HG03045 (cell line): Measurements from ENCODE around the gene SMTN.
"Not testable (repeated sequence)": the region's sequence is repeated elsewhere in the genome, so short reads cannot be mapped to it uniquely, and the experiment has no call there.

Experiments used
- ATAC-seq: cut with Tn5 transposase; IDR thresholded peaks from one replicate; pipeline ENCODE4 v1.9.1; 2021; ENCODE audit warnings: mild to moderate bottlenecking, moderate library complexity; ENCODE audit not compliant: unreplicated experiment

Gene SMTN

GRCh38 chr22:31103111-31103510, 22.0 kb downstream of the SMTN start:
- ATAC-seq = no peak

- no peak for ATAC-seq
Measured at GRCh38 chr22:31103899-31104694, 23.0 kb downstream of the SMTN start.

DNA sequence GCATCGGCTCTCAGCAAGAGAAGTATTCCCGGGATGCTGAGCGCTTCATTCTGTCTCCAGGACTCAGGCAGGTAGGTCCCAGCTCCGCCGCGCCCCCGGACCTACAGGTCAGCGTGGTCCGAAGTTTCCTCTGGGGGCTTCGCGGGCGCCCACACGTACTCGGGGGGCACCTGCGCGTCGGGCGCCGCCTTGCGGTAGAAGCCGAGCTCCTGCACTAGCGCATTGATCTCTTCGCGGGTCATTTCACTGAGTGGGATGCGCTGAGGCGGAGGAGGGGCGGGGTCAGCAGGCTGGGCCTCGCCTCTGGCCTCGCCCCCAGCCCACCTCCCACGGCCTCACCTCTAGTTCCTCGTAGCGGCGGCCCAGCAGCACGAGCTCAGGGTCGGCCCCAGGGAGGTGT, 23.8 kb downstream of the SMTN start:
- ATAC-seq = no peak

DNA sequence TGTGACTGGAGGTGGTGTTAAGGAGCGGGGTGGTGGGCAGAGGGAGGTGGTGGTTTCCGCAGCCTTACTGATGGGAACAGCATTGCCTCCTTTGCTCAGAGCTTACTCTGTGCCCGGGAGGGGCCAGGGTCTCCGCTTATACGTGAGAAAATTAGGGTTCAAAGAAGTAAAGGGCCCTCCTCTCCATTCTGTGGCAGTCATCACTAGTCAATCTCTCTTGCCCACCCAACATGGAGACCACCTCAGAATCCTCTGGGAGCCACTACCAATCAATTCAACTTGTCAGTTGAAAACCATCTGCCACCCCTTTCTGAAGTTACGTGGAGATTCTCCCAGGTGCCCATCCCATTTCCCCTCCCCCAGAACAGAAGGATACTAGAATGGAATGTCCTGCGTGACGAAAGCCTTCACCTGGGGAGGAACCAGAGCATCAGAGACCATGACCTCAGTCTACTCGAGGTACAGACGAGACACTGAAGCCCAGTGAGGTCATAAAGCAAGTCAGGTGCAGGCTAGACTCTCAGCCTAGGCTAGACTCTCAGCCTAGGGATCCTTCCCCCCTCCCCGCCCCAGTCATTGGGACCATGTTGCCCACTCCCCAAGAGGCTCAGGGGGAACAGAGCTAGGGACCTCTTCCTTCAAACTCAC, 24.3 kb downstream of the SMTN start:
- no peak for ATAC-seq

- no peak for ATAC-seq
Measured at GRCh38 chr22:31106001-31106571, 25.0 kb downstream of the SMTN start.

- no peak for ATAC-seq
Measured at GRCh38 chr22:31106731-31107177, 25.6 kb downstream of the SMTN start.

GRCh38 chr22:31107178-31107893, 26.2 kb downstream of the SMTN start, which contains the start of gene SELENOM:
Gene SELENOM, minus strand, starts transcription at chr22:31107568. Its CDS starts 63 bp downstream, at chr22:31107505.
- peak; percentile 90 for ATAC-seq

GRCh38 chr22:31107894-31108218, 26.7 kb downstream of the SMTN start:
- peak; percentile 31 for ATAC-seq

GRCh38 chr22:31112547-31113091, 31.5 kb downstream of the SMTN start:
- not testable (repeated sequence) for ATAC-seq

- no peak for ATAC-seq
Measured at GRCh38 chr22:31118046-31118820, 37.1 kb downstream of the SMTN start.

DNA sequence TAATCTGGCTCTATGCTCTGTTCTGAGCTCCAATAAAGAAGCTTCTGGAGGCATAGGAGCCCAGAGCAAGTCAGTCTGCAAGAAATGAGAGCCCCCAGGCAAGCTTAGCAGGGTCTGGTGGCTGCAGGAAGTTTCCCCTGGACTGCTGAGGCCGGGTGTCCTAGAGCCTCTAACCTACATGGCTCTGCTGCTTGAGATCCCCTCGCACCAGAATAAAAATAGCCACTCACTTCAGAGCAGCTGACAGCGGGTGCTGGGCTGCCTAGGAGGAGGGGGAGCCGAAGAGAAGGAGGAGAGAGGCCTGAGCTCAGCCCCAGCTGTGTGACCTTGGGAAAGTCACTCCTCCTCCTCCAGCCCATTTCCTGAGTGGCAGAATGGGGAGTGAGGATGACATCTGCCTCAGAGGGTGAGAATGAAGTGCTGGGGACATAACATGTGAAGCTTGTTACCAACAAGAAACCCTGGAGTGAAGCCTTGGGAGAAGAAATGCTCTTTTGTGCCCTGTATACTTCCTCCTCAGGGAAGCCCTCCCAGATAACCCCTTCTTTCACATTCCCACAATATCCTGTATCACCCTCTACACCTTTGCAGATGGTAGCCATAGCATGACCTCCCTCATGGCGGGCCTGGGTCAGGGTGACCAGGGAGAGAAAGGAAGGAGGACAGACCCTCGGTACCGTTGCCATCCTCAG, 38.1 kb downstream of the SMTN start:
- no peak for ATAC-seq

DNA sequence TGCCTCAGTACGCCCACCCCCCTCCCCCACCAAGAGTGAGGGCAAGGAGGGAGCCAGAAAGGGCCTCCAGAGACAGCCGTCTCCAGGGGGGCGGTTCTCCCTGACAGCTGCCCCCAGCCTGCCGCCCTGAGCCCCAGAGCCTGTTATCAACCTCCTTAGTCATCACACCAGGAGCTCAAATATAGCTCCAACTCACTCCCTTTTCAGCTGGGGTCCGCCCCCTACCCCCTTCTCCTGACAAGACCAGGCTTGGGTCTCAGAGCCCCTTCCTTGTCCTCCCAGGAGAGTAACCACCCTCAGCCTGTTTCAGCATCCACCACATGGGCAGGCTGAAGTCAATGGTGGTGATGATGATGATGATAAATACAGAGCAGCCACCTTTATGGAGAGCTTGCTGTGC, 39.1 kb downstream of the SMTN start:
- ATAC-seq = no peak

DNA sequence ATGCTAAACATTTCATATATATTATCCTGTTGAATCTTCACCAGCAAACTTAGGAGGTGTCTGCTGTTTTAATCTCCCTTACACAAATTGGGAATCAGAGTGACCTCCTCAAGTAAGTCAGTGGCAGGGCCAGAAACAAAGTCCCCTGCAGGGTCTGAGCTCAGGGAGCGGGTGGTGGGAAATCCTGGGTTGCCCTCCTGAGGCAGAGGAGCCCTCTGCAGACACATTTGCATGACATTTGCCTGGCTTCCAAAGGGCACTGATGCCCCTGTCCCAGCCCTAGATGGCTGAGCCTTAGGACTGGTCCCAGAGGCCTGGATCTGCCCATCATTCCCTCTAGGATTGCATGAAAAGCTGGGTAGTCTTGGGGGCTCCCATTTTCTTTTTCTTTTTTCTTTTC, 39.5 kb downstream of the SMTN start:
- no peak for ATAC-seq

DNA sequence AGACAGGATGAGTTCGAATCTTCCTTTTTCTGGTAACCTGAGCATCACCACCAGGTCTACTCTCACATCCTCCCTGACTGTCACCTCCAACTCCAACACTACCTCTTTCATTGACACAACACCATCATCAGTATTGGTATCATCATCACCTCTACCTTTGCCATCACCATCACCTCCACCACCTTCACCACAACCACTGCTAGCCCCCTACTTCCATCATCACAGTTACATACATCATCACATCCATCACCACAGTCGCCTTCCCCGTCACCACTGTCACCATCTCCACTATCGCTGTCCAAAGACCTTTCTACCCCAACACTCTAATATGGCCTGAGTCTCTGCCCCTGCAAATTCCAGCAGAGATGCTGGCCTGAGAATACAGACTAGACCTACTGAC, 40.3 kb downstream of the SMTN start:
- no peak for ATAC-seq

GRCh38 chr22:31122196-31122531, 41.0 kb downstream of the SMTN start:
- ATAC-seq = no peak

DNA sequence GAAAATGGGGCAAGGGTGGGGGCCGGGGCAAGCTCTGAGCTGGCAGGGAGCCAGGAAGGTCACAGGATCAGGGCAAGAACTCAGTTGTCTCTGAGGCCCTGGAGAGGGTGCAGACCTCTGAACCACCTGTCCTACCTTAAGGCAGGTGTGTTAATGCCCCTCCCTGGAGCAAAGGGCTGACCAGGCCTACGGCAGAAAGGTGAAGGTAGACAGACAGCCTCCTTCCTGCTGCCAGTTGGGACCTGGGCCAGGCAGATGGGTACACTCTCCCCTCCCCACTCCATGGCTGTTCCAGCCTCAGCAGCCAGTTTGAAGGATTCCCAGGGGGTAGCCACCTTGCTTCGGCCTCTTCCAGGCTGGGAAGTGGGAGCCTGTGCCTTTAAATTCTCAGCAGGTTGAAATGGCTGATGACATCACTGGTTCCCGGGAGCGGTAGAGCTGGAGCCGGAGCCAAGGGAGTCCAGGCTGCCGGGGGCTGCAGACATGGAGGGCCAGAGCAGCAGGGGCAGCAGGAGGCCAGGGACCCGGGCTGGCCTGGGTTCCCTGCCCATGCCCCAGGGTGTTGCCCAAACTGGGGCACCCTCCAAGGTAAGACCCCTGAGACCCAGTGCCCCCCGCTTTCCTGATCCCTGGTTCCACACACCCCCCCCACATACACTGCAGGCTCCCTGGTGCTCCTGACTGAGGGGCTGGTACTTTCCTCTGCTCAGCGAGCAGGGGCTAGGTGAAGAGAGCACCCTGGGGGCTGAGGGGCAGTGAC, 41.6 kb downstream of the SMTN start, which contains the start of gene INPP5J:
Gene INPP5J, plus strand, starts transcription at position 435 of the 760 bp plus-strand sequence. Its CDS starts 49 bp downstream, at position 484.
- ATAC-seq = no peak

- no peak for ATAC-seq
Measured at GRCh38 chr22:31123292-31123602, 42.1 kb downstream of the SMTN start.

DNA sequence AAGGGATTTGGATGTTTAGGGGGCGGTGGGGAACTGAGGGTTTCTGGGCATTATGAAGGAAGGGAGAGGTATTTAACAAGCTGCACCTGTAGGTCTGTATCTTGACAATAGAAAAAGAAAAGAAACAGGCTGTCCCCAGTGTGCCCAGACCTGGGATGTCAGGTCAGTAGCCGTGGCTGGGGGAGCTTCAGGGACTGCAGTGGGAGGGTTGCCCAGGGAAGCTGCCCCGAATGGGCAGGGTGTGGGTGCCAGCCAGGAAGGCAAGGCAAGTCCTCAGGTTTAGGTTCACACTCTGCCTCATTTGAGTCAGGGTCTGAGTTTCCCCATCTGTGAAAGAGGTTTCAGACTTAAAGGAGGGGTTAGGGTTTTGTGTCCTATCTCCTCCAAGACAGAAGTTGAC, 43.2 kb downstream of the SMTN start:
- ATAC-seq = no peak

DNA sequence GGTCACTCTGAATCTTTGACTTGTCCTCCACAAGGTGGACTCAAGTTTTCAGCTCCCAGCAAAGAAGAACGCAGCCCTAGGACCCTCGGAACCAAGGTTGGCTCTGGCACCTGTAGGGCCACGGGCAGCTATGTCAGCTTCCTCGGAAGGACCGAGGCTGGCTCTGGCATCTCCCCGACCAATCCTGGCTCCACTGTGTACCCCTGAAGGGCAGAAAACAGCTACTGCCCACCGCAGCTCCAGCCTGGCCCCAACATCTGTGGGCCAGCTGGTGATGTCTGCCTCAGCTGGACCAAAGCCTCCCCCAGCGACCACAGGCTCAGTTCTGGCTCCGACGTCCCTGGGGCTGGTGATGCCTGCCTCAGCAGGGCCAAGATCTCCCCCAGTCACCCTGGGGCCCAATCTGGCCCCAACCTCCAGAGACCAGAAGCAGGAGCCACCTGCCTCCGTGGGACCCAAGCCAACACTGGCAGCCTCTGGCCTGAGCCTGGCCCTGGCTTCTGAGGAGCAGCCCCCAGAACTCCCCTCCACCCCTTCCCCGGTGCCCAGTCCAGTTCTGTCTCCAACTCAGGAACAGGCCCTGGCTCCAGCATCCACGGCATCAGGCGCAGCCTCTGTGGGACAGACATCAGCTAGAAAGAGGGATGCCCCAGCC, 43.8 kb downstream of the SMTN start:
- no peak for ATAC-seq
